Kidney (tissue), 14 donors: ENCODE measurements around the gene NPBWR2. TPM values are rescaled to one million over a fixed set of nuclear protein-coding genes. Genes with fewer than 3 reads are reported as not detected.

Experiments used
- DNase-seq, 5 donors: peaks; one replicate each; pipeline ENCODE4 v3.0.0-alpha.2; 2013 to 2020
- FAIRE-seq: peaks from 2 replicates; lab custom pipeline; 2012; peaks lifted over from hg19 to GRCh38; lab: Jason Lieb, UNC
- H3K27ac ChIP-seq, 2 donors: one replicate each; pipeline ENCODE4 v1.7.0; 2013; ENCODE audit warnings: low read depth in 2 of 2, low read length in 2 of 2, inconsistent platforms in 1 of 2
- H3K27me3 ChIP-seq: one replicate; pipeline ENCODE4 v1.7.1; 2013; ENCODE audit warnings: low read length, inconsistent platforms; ENCODE audit not compliant: control insufficient read depth, insufficient read depth
- H3K36me3 ChIP-seq, 3 donors: one replicate each; pipeline versions ENCODE4 v1.7.0 to v1.7.1; 2013; ENCODE audit warnings: low read length in 3 of 3, control low read depth in 1 of 3, inconsistent platforms in 1 of 3; ENCODE audit not compliant: insufficient read depth in 3 of 3, control insufficient read depth in 2 of 3
- H3K4me1 ChIP-seq, 3 donors: one replicate each; pipeline versions ENCODE4 v1.7.0 to v1.7.1; 2013; ENCODE audit warnings: low read length in 3 of 3, inconsistent platforms in 1 of 3, low read depth in 1 of 3; ENCODE audit not compliant: control insufficient read depth in 2 of 3, insufficient read depth in 2 of 3
- H3K4me3 ChIP-seq, 3 donors: one replicate each; pipeline versions ENCODE4 v1.7.0 to v1.8.1; 2013; ENCODE audit warnings: low read length in 3 of 3, control low read depth in 1 of 3, inconsistent platforms in 1 of 3
- H3K9ac ChIP-seq, 3 donors: one replicate each; pipeline versions ENCODE4 v1.7.0 to v1.7.1; 2013; ENCODE audit warnings: low read length in 3 of 3, control low read depth in 1 of 3, inconsistent platforms in 1 of 3
- H3K9me3 ChIP-seq, 3 donors: one replicate each; pipeline versions ENCODE4 v1.7.0 to v1.7.1; 2013; ENCODE audit warnings: low read length in 3 of 3, control low read depth in 1 of 3, inconsistent platforms in 1 of 3; ENCODE audit not compliant: control insufficient read depth in 2 of 3, insufficient read depth in 1 of 3
- intact Hi-C: fragments of 100-400 bp; cut with DNase I; formaldehyde crosslinking; loops from one replicate; pipeline ENCODE4 v1.11.1; 2022
- polyA plus RNA-seq: library from polyadenylated mRNA; stranded (reverse); fragments of 350-450 nt; fragmentation: Illumina TruSeq; extraction: RNeasy Lipid Tissue Mini Kit (QIAGEN cat#74804); gene quantifications from one replicate; pipeline ENCODE4 v1.2.3, GENCODE V29; 2014; ENCODE audit warnings: low read depth, low replicate concordance; ENCODE audit not compliant: insufficient read depth
- total RNA-seq: library from RNA; stranded (reverse); fragmentation: NEBNext Ultra II Directional; extraction: Animal tissue kit (Norgen Biotek cat#: 25700); gene quantifications from one replicate; pipeline ENCODE4 v1.2.1, GENCODE V29; 2021
- TF ChIP-seq, protein P1 (sequence below): IDR thresholded peaks from 3 replicates; pipeline ENCODE4 v1.5.1; 2012; ENCODE audit warnings: mild to moderate bottlenecking, moderate library complexity, borderline replicate concordance; ENCODE audit not compliant: insufficient read depth; ENCODE audit errors: extremely low read depth
- donor health status: control.
- donor health status: control.
- donor health status: control.
- donor health status: control.
- donor health status: control.
- donor health status: DM: yes; HTN: yes; CAD: no.
- donor health status: Normal renal cell carcinoma (clear cell type).

NPBWR2 gene
- total and polyA plus RNA-seq, 2 donors from 2014 or later = not detected

- DNase-seq (no peak), FAIRE-seq (no peak)
- peaks cover 2% of the 10 kb centered on the region for H3K27me3 ChIP-seq
- H3K9me3 ChIP-seq = peaks cover 0 to 2% (median 0%) of the 10 kb centered on the region in 3 donors
- no peaks in the 10 kb centered on the region for H3K4me1 ChIP-seq
- intact Hi-C loops = no loop called here
- TF ChIP-seq, protein P1, sequence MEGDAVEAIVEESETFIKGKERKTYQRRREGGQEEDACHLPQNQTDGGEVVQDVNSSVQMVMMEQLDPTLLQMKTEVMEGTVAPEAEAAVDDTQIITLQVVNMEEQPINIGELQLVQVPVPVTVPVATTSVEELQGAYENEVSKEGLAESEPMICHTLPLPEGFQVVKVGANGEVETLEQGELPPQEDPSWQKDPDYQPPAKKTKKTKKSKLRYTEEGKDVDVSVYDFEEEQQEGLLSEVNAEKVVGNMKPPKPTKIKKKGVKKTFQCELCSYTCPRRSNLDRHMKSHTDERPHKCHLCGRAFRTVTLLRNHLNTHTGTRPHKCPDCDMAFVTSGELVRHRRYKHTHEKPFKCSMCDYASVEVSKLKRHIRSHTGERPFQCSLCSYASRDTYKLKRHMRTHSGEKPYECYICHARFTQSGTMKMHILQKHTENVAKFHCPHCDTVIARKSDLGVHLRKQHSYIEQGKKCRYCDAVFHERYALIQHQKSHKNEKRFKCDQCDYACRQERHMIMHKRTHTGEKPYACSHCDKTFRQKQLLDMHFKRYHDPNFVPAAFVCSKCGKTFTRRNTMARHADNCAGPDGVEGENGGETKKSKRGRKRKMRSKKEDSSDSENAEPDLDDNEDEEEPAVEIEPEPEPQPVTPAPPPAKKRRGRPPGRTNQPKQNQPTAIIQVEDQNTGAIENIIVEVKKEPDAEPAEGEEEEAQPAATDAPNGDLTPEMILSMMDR = no peak
- no peak overlapping the region for H3K27ac ChIP-seq
- H3K4me3 ChIP-seq = no peak overlapping the region
- H3K36me3 ChIP-seq = no peaks in the 10 kb centered on the region
- no peak overlapping the region for H3K9ac ChIP-seq
Measured at GRCh38 chr20:64098471-64099013, 8.8 kb downstream of the NPBWR2 start.

- intact Hi-C loops = no loop called here
- peaks cover under 1% of the 10 kb centered on the region for H3K27me3 ChIP-seq
- FAIRE-seq (no peak), DNase-seq (no peak)
- H3K9me3 ChIP-seq = peaks cover 0 to 2% (median 0%) of the 10 kb centered on the region in 3 donors
- TF ChIP-seq, protein P1 = no peak
- H3K9ac ChIP-seq = no peak overlapping the region
- H3K4me3 ChIP-seq = no peak overlapping the region
- H3K4me1 ChIP-seq = no peaks in the 10 kb centered on the region
- no peak overlapping the region for H3K27ac ChIP-seq
- no peaks in the 10 kb centered on the region for H3K36me3 ChIP-seq
Measured at GRCh38 chr20:64096535-64096934, 10.8 kb downstream of the NPBWR2 start.

DNA sequence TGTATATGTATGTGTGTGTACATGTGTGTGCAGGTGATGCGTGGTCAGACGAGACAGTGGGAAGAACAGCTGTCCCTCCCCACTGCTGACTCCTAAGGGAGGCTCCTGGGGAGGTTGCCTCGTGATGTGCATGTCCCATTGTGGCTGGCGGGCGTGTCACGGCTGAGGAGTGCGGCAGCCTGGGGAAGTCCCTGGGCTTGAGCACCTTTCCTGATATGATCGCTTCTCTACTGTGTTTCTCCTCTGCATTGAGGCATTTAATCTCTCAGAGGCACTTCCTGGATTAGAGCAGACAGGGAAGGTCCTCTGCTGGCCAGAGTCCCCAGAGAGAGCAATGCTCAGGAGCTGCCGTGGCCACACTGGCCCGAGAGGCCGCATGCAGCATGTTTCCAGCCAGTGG, 11.4 kb downstream of the NPBWR2 start:
- Histone ChIP-seq H3K27ac (no peak overlapping the region), H3K4me1 (no peaks in the 10 kb centered on the region), H3K27me3 (no peaks in the 10 kb centered on the region), H3K9ac (no peak overlapping the region), H3K9me3 (peaks cover 0 to 2% (median 0%) of the 10 kb centered on the region in 3 donors), H3K36me3 (no peaks in the 10 kb centered on the region), H3K4me3 (no peak overlapping the region)
- DNase-seq = no peak
- FAIRE-seq = no peak
- TF ChIP-seq, protein P1 = no peak
- intact Hi-C loops = no loop called here

DNA sequence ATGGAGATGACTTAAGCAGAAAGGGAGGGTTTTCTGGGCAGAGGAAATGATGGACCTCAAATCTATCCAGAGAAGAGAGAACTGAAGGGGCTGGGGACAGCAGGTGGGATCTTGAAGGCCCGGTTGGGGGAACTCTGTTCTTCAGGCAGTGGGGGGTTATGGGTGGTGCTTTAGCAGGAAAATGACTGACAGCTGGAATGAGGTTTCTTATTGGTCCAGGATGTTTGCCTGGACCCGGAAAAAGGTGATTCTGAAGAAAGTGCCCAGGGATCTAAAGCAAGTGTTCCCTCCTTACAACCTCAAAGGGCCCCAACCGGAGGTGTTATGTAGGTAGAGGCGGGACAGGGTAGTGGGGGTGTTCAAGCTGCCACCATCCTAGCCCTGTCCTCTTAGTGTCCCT, 11.9 kb downstream of the NPBWR2 start:
- FAIRE-seq (no peak), DNase-seq (no peak)
- TF ChIP-seq, protein P1 = no peak
- H3K4me3 ChIP-seq = no peak overlapping the region
- no peak overlapping the region for H3K9ac ChIP-seq
- no peaks in the 10 kb centered on the region for H3K27me3 ChIP-seq
- intact Hi-C loops = no loop called here
- peaks cover 0 to 2% (median 0%) of the 10 kb centered on the region in 3 donors for H3K9me3 ChIP-seq
- no peaks in the 10 kb centered on the region for H3K4me1 ChIP-seq
- H3K27ac ChIP-seq = no peak overlapping the region
- H3K36me3 ChIP-seq = no peaks in the 10 kb centered on the region
